ENCODE measurements around the gene PAWR. TPM values are rescaled to one million over a fixed set of nuclear protein-coding genes. Genes with fewer than 3 reads are reported as not detected.

The PAWR gene
- total and polyA plus RNA-seq, 2 of the 13 experiments (the other 11 are each of a cell fraction or from before 2014, with no cell fraction given): 29.1 to 36.1 TPM

DNA sequence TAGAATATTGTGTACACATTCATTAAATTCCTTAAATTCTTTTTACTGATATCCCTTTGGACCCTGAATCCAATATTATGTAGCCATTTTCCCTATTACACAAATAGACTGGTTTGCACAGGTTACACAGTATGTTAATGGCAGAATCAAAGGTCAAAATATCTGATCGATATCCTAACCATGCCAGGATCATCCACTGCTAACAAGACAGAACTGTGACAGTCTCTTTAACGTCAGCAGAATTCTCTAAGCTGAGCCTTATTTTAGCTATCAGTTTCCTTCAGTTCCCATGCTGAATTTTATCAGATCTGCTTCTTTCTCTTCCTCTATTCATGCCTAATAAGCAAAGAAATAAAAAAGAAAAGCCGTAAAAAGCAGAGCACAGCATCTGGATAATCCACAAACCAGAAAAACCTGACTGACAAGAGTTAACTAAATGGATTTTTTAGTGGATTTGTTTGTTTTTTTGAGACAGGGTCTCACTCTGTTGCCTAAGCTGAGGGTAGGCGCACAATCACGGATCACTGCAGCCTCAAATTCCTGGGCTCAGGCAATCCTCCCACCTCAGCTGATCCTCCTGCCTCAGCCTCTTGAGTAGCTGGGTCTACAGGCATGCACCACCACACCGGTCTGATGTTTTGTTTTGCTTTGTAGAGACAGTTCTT, 130.4 kb downstream of the PAWR start (continued):
- TF ChIP-seq, protein P1, sequence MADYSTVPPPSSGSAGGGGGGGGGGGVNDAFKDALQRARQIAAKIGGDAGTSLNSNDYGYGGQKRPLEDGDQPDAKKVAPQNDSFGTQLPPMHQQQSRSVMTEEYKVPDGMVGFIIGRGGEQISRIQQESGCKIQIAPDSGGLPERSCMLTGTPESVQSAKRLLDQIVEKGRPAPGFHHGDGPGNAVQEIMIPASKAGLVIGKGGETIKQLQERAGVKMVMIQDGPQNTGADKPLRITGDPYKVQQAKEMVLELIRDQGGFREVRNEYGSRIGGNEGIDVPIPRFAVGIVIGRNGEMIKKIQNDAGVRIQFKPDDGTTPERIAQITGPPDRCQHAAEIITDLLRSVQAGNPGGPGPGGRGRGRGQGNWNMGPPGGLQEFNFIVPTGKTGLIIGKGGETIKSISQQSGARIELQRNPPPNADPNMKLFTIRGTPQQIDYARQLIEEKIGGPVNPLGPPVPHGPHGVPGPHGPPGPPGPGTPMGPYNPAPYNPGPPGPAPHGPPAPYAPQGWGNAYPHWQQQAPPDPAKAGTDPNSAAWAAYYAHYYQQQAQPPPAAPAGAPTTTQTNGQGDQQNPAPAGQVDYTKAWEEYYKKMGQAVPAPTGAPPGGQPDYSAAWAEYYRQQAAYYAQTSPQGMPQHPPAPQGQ (CRISPR knock-in tag; IDR thresholded peaks at IDR 0.05; ENCODE audit: borderline replicate concordance): no peak
- TF ChIP-seq ZNF441 (CRISPR knock-in tag; IDR thresholded peaks at IDR 0.05; ENCODE audit: borderline replicate concordance) (no peak), GFI1 (CRISPR knock-in tag; IDR thresholded peaks at IDR 0.05; ENCODE audit: borderline replicate concordance) (no peak), BRD4 (CRISPR knock-in tag; IDR thresholded peaks at IDR 0.05) (no peak), ZFY (CRISPR knock-in tag; IDR thresholded peaks at IDR 0.05) (no peak), CREB1 (IDR thresholded peaks at IDR 0.05) (0 out of 2 replicates have a peak, but pooled peaks have one; percentile 24), CREB1 (CRISPR knock-in tag; IDR thresholded peaks at IDR 0.05) (peak; percentile 50; the same call in 1 of the 2 replicates), NFIC (IDR thresholded peaks at IDR 0.05; ENCODE audit: low read length) (peak; percentile 91), ZNF34 (CRISPR knock-in tag; IDR thresholded peaks at IDR 0.05; ENCODE audit: borderline replicate concordance) (no peak), AGO1 (IDR thresholded peaks at IDR 0.05; ENCODE audit: low read depth, low read length, poor library complexity, severe bottlenecking) (no peak), ESRRA (CRISPR knock-in tag; IDR thresholded peaks at IDR 0.05; ENCODE audit: low read depth) (peak; percentile 31; the same call in 1 of the 2 replicates), PHF21A (CRISPR knock-in tag; IDR thresholded peaks at IDR 0.05) (peak; percentile 61), MIER3 (CRISPR knock-in tag; IDR thresholded peaks at IDR 0.05; ENCODE audit: borderline replicate concordance) (no peak)
- TF ChIP-seq, protein P2, sequence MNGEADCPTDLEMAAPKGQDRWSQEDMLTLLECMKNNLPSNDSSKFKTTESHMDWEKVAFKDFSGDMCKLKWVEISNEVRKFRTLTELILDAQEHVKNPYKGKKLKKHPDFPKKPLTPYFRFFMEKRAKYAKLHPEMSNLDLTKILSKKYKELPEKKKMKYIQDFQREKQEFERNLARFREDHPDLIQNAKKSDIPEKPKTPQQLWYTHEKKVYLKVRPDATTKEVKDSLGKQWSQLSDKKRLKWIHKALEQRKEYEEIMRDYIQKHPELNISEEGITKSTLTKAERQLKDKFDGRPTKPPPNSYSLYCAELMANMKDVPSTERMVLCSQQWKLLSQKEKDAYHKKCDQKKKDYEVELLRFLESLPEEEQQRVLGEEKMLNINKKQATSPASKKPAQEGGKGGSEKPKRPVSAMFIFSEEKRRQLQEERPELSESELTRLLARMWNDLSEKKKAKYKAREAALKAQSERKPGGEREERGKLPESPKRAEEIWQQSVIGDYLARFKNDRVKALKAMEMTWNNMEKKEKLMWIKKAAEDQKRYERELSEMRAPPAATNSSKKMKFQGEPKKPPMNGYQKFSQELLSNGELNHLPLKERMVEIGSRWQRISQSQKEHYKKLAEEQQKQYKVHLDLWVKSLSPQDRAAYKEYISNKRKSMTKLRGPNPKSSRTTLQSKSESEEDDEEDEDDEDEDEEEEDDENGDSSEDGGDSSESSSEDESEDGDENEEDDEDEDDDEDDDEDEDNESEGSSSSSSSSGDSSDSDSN (CRISPR knock-in tag; IDR thresholded peaks at IDR 0.05): no peak
- TF ChIP-seq, protein P3, sequence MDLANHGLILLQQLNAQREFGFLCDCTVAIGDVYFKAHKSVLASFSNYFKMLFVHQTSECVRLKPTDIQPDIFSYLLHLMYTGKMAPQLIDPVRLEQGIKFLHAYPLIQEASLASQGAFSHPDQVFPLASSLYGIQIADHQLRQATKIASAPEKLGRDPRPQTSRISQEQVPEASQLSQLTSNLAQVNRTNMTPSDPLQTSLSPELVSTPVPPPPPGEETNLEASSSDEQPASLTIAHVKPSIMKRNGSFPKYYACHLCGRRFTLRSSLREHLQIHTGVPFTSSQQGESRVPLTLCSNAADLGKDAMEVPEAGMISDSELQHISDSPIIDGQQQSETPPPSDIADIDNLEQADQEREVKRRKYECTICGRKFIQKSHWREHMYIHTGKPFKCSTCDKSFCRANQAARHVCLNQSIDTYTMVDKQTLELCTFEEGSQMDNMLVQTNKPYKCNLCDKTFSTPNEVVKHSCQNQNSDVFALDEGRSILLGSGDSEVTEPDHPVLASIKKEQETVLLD (CRISPR knock-in tag; IDR thresholded peaks at IDR 0.05; ENCODE audit: low read depth): no peak
- TF ChIP-seq, protein P4, sequence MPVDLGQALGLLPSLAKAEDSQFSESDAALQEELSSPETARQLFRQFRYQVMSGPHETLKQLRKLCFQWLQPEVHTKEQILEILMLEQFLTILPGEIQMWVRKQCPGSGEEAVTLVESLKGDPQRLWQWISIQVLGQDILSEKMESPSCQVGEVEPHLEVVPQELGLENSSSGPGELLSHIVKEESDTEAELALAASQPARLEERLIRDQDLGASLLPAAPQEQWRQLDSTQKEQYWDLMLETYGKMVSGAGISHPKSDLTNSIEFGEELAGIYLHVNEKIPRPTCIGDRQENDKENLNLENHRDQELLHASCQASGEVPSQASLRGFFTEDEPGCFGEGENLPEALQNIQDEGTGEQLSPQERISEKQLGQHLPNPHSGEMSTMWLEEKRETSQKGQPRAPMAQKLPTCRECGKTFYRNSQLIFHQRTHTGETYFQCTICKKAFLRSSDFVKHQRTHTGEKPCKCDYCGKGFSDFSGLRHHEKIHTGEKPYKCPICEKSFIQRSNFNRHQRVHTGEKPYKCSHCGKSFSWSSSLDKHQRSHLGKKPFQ (CRISPR knock-in tag; IDR thresholded peaks at IDR 0.05; ENCODE audit: insufficient replicate concordance): no peak
- TF ChIP-seq, protein P5, sequence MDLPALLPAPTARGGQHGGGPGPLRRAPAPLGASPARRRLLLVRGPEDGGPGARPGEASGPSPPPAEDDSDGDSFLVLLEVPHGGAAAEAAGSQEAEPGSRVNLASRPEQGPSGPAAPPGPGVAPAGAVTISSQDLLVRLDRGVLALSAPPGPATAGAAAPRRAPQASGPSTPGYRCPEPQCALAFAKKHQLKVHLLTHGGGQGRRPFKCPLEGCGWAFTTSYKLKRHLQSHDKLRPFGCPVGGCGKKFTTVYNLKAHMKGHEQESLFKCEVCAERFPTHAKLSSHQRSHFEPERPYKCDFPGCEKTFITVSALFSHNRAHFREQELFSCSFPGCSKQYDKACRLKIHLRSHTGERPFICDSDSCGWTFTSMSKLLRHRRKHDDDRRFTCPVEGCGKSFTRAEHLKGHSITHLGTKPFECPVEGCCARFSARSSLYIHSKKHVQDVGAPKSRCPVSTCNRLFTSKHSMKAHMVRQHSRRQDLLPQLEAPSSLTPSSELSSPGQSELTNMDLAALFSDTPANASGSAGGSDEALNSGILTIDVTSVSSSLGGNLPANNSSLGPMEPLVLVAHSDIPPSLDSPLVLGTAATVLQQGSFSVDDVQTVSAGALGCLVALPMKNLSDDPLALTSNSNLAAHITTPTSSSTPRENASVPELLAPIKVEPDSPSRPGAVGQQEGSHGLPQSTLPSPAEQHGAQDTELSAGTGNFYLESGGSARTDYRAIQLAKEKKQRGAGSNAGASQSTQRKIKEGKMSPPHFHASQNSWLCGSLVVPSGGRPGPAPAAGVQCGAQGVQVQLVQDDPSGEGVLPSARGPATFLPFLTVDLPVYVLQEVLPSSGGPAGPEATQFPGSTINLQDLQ (CRISPR knock-in tag; IDR thresholded peaks at IDR 0.05): no peak
